ENCODE results near the gene BHLHA15.

BHLHA15 gene

GRCh38 chr7:98215561-98216495, 4.6 kb downstream of the BHLHA15 start:
- no peaks in the 10 kb centered on the region for H3K9me3 ChIP-seq (ENCODE audit: control insufficient read depth, insufficient read depth, low read depth, low read length)
- H3K4me3 ChIP-seq (ENCODE audit: low read depth, low read length): no peak overlapping the region
- POLR2A ChIA-PET: no interaction called here
- TF ChIP-seq ZBTB8A (tag by site-specific recombination; IDR thresholded peaks at IDR 0.05) (no peak), ZNF350 (tag by site-specific recombination; IDR thresholded peaks at IDR 0.05) (no peak), GLIS1 (tag by site-specific recombination; IDR thresholded peaks at IDR 0.05) (peak; percentile 53), ZFP69B (tag by site-specific recombination; IDR thresholded peaks at IDR 0.05) (no peak), ZNF2 (tag by site-specific recombination; IDR thresholded peaks at IDR 0.05) (no peak), GLIS2 (tag by site-specific recombination; IDR thresholded peaks at IDR 0.05) (peak; percentile 23; the same call in 1 of the 2 replicates), ZNF785 (tag by site-specific recombination; IDR thresholded peaks at IDR 0.05) (no peak), ZSCAN18 (tag by site-specific recombination; IDR thresholded peaks at IDR 0.05) (no peak), ZNF704 (tag by site-specific recombination; IDR thresholded peaks at IDR 0.05) (no peak), ZNF530 (tag by site-specific recombination; IDR thresholded peaks at IDR 0.05; ENCODE audit: low read depth) (no peak), ZNF596 (tag by site-specific recombination; IDR thresholded peaks at IDR 0.05) (no peak), ZNF660 (tag by site-specific recombination; IDR thresholded peaks at IDR 0.05) (no peak)
- CTCF ChIA-PET: interaction anchor here (0.6 kb wide), 1 partner anchor 624 kb away, joined by 3 read pairs; no protein-coding TSS in a partner anchor
- no peaks in the 10 kb centered on the region; a peak in 1 of 3 replicates for H3K36me3 ChIP-seq (ENCODE audit: control insufficient read depth in 2 of 2, insufficient read depth in 1 of 2, low read length in 2 of 2)
- no peak overlapping the region for H3K27ac ChIP-seq (ENCODE audit: extremely low read depth, low read depth, low read length)
- peaks cover 5% of the 10 kb centered on the region; the same call in 1 of the 2 replicates for H3K4me1 ChIP-seq (ENCODE audit: control insufficient read depth, insufficient read depth, low read length)

DNA sequence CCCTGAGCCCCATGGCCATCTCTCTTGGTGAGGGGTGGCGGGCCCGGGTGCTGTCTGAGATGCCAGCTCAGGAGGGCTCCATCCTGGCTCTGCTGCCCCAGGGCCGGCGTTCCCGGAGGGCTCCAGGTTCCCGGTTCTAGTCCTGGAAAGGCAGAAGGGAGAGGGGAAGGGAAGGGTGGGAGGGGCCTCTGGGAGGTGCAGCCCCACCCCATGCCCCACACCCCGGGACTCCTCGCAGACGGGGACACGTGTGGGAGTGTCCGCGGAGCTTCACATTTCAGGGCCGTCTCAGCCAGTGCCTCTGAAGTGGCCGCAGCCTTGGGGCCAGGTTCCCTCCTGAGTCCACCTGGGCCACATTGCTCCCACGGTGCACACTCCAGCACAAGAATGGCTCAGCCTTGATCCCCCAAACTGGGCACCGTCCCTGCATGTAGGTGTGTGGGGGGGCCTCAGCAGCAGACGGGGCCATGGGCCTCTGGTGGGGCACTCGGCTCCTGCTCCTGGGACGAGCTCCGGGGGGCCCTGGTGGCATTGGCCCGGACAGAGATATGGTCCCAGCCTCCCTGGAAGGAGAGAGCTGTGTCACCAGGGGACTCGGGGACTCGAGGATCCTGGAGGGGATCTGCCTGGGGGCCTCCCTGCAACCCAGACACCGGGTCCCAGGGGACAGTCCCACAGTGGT, 5.8 kb downstream of the BHLHA15 start:
- H3K4me3 ChIP-seq (ENCODE audit: low read depth, low read length): no peak overlapping the region
- no peak overlapping the region for H3K27ac ChIP-seq (ENCODE audit: extremely low read depth, low read depth, low read length)
- POLR2A ChIA-PET: no interaction called here
- CTCF ChIA-PET: no interaction called here
- H3K9me3 ChIP-seq (ENCODE audit: control insufficient read depth, insufficient read depth, low read depth, low read length): no peaks in the 10 kb centered on the region
- TF ChIP-seq ZNF350 (tag by site-specific recombination; IDR thresholded peaks at IDR 0.05): no peak
- TF ChIP-seq GLIS1 (tag by site-specific recombination; IDR thresholded peaks at IDR 0.05): peak; percentile 39
- peaks cover 0 to 6% of the 10 kb centered on the region in 2 experiments; a peak in 2 of 3 replicates for H3K36me3 ChIP-seq (ENCODE audit: control insufficient read depth in 2 of 2, insufficient read depth in 1 of 2, low read length in 2 of 2)
- peaks cover 5% of the 10 kb centered on the region; the same call in 1 of the 2 replicates for H3K4me1 ChIP-seq (ENCODE audit: control insufficient read depth, insufficient read depth, low read length)

GRCh38 chr7:98217623-98218582, 6.7 kb downstream of the BHLHA15 start:
- Histone ChIP-seq H3K4me3 (ENCODE audit: low read depth, low read length) (no peak overlapping the region), H3K4me1 (ENCODE audit: control insufficient read depth, insufficient read depth, low read length) (peaks cover 5% of the 10 kb centered on the region; the same call in 1 of the 2 replicates), H3K9me3 (ENCODE audit: control insufficient read depth, insufficient read depth, low read depth, low read length) (no peaks in the 10 kb centered on the region), H3K36me3 (ENCODE audit: control insufficient read depth in 2 of 2, insufficient read depth in 1 of 2, low read length in 2 of 2) (peaks cover 0 to 6% of the 10 kb centered on the region in 2 experiments; a peak in 2 of 3 replicates), H3K27ac (ENCODE audit: extremely low read depth, low read depth, low read length) (no peak overlapping the region)
- ChIA-PET POLR2A (no interaction called here), CTCF (no interaction called here)
- TF ChIP-seq ZBTB17 (tag by site-specific recombination; IDR thresholded peaks at IDR 0.05) (no peak), HOXA7 (CRISPR knock-in tag; IDR thresholded peaks at IDR 0.05; ENCODE audit: borderline replicate concordance) (no peak), ZNF214 (tag by site-specific recombination; IDR thresholded peaks at IDR 0.05; ENCODE audit: borderline replicate concordance) (no peak), ZNF510 (tag by site-specific recombination; IDR thresholded peaks at IDR 0.05; ENCODE audit: insufficient replicate concordance) (no peak), SP7 (tag by site-specific recombination; IDR thresholded peaks at IDR 0.05) (0 out of 2 replicates have a peak, but pooled peaks have one; percentile 12), ZSCAN4 (tag by site-specific recombination; IDR thresholded peaks at IDR 0.05) (no peak), ZNF146 (tag by site-specific recombination; IDR thresholded peaks at IDR 0.05) (no peak), ZNF621 (tag by site-specific recombination; IDR thresholded peaks at IDR 0.05) (no peak), ZNF585B (tag by site-specific recombination; IDR thresholded peaks at IDR 0.05) (no peak), GFI1B (tag by site-specific recombination; IDR thresholded peaks at IDR 0.05) (0 out of 2 replicates have a peak, but pooled peaks have one; percentile 37)

Data from HEK293 (cell line).